ENCODE measurements around the gene PHKA1.

GRCh38 chrX:72572248-72573157, 141.6 kb downstream of the PHKA1 start, which contains the start of gene HDAC8:
- no peak for TF ChIP-seq POLR2A (IDR thresholded peaks at IDR 0.05)
- no peak for TF ChIP-seq CTCF (IDR thresholded peaks at IDR 0.05)

Data from lower leg skin (tissue), 3 donors.